LHCN-M2 (cell line): ENCODE results near the gene SLC25A30. TPM values are rescaled to one million over a fixed set of nuclear protein-coding genes. Genes with fewer than 3 reads are reported as not detected.
"Not testable (repeated sequence)": the region's sequence is repeated elsewhere in the genome, so short reads cannot be mapped to it uniquely, and the experiment has no call there.

Source experiments
- DNase-seq: peaks from one replicate; pipeline ENCODE4 v3.0.0-alpha.2; 2012; ENCODE audit warnings: low read depth
- total RNA-seq: library from RNA; depleted of rRNA; stranded (reverse); fragments of >200 nt; gene quantifications from 2 replicates; pipeline ENCODE4 v1.2.3, GENCODE V29; 2014; rRNA removed

SLC25A30 gene
- total RNA-seq, 1 experiment from 2014 or later: 14.2 TPM

- DNase-seq: no peak
These were observed 50.2 kb downstream of the SLC25A30 start for GRCh38 chr13:45368005-45368404.

- peak; percentile 90 for DNase-seq
These were observed 50.8 kb downstream of the SLC25A30 start for GRCh38 chr13:45367358-45367757.

- no peak for DNase-seq
These were observed 52.7 kb downstream of the SLC25A30 start for GRCh38 chr13:45365558-45365885.

DNA sequence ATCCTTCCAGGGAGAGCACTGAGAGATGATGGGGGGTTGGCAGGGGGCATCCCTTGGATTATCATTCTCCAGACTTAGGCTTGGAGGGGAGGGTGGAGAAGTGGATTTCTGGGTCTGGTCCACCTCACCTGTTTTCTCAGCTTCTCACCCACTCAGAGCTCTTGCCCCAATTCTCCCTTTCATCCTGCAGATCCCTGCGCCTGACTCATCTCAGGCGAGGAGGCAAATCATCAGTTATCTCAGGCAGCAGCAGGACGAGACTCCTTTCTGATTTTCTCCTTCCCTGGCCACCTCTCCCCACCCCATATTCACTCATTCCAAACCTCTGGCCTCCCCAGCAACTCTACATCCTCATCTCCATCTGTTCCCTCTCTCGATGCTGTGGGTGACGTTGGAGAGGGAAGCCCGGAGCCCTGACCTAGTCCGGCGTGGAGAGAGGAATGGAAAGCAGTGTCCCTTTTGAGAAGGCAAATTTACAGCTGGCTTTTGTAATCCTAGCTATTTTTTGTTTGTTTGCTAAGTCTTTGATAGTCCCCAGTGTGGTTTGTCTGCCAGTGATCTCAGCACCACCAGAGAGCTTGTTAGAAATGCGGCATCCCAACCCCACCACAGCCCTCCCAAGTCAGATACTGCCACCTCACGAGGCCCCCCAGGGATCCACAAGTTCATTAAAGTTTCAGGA is 53.2 kb downstream of the SLC25A30 start:
- no peak for DNase-seq

- DNase-seq: no peak
These were observed 55.2 kb downstream of the SLC25A30 start for GRCh38 chr13:45362939-45363338.

DNA sequence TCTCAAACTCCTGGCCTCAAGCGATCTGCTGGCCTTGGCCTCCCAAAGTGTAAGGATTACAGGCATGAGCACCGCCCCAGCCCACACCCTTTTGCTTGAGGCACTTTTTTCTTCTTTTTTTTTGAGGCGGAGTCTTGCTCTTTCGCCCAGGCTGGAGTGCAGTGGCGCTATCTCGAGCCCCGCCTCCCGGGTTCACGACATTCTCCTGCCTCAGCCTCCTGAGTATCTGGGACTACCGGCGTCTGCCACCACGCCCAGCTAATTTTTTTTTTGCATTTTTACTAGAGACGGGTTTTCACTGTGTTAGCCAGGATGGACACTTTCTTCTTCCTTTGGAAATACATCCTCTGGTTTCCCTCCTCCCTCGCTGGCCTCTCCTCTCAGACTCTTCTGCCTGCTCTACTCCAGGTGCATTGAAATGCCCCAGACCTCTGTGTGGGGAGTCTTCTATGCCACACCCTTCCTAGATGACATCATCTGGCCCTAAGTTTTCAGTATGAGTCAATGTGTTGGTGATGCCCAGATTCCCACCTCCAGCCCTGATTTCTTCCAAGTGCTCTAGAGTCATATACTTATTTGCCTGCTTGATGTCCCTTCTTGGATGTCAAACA is 56.5 kb downstream of the SLC25A30 start:
- DNase-seq: peak; percentile 23

DNA sequence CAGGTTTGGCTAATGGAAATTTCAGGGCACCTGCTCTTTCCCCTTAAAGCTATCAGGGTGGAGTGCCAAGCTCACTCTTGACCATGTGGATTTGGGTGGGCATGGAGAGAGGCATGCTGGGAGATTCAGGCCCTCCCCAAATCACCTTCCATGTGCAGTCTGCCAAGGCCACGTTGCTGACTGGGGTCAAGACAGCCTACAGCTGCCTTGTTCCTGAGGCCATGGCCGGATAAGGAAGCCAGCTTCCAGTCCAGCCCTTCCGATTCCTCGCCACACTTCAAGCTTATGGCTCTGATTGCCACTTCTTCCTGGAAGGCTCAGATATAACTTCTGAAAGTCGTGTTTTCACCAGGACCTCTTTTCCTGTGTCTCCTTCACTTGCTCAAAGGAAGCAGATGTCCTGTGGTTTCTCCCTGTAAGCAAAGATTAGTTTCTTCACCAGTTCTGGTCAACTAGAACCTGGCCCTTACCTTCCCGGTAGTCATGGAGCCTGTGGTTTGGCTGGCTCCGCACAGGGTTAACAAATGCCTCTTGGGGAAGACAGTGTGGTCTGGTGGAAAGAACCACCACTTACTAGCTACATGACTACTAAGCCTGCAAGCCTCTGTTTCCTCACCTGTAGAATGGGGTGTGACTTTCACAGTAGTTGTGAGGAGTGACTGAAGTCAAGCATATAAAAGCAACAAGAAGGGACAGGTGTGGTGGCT is 61.1 kb downstream of the SLC25A30 start:
- DNase-seq: no peak

GRCh38 chr13:45353895-45354294 is 64.3 kb downstream of the SLC25A30 start:
- DNase-seq: no peak

GRCh38 chr13:45352031-45352430 is 66.1 kb downstream of the SLC25A30 start:
- no peak for DNase-seq

- no peak for DNase-seq
These were observed 68.0 kb downstream of the SLC25A30 start for GRCh38 chr13:45350152-45350551.

DNA sequence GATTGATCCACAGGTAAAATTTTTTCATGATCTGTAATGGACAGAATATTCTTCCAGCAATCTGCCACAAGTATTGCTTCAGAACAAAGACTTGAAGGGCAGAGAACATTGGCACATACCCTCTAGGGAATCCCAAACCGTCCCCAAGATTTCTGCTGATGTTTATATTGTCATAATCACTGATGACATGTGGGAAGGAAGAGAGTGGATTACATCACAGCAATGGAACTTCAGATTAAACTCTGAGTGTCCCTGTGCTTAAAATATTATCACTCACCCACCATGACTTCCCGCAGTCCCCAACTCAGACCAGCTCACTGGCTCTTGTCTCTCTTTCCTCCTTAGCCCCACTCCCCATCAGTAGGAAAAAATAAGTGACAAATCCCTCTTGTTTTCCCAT is 68.7 kb downstream of the SLC25A30 start:
- DNase-seq: no peak

DNA sequence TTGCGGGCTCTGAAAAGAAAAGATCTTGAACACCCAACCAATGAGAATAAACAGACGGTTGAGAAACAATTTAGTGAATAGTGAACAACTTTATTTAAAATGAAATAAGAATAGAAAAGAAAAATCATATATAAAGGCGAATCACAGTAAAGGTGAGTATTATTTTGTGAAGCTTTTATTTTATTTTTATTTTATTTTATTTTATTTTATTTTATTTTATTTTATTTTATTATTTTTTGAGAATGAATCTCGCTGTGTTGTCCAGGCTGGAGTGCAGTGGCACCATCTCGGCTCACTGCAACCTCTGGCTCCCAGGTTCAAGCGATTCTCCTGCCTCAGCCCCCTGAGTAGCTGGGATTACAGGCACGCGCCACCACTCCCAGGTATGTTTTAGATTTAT is 74.1 kb downstream of the SLC25A30 start:
- not testable (repeated sequence) for DNase-seq

Other genes with a start within 250 kb of the SLC25A30 start
- gene KCTD4, start 217.3 kb downstream of the SLC25A30 start, total RNA-seq: 0.64 TPM in 1 of 2 replicates, not detected in the other
- 1,773 and 1,961 TPM in 2 replicates for gene TPT1, start 77.2 kb downstream of the SLC25A30 start, total RNA-seq
- gene COG3, start 46.6 kb upstream of the SLC25A30 start, total RNA-seq: 28.3 and 29.8 TPM in 2 replicates
- gene ERICH6B, start 197.4 kb upstream of the SLC25A30 start, total RNA-seq: not detected in 2 replicates